GM23338 (cell line): ENCODE data around the gene BRSK1. TPM values are rescaled to one million over a fixed set of nuclear protein-coding genes. Genes with fewer than 3 reads are reported as not detected.

Experiments used
- ATAC-seq: fragments of 200-7000 bp; cut with Tn5 transposase; 3 replicates; pipeline ENCODE4 v1.9.1; 2020
- DNase-seq: peaks from one replicate; pipeline ENCODE4 v3.0.0-alpha.2; 2015; ENCODE audit warnings: low spot score
- H2AFZ ChIP-seq: fragments of 200-600 bp; sonication (generic); 2 replicates; pipeline ENCODE4 v1.8.0; 2016; ENCODE audit warnings: antibody characterized with exemption, mild to moderate bottlenecking, moderate library complexity
- H3F3A ChIP-seq: fragments of 200-600 bp; sonication (generic); replicated peaks from 2 replicates; pipeline ENCODE4 v1.8.0; 2017; ENCODE audit warnings: antibody characterized with exemption, mixed run types, low read depth
- H3K27ac ChIP-seq: fragments of 200-600 bp; sonication (generic); 2 replicates; pipeline ENCODE4 v1.6.1; 2016; ENCODE audit warnings: low read depth
- H3K27me3 ChIP-seq: fragments of 200-600 bp; sonication (generic); 2 replicates; pipeline ENCODE4 v1.8.0; 2016; ENCODE audit warnings: mild to moderate bottlenecking, mixed run types, moderate library complexity; ENCODE audit not compliant: insufficient read depth
- H3K36me3 ChIP-seq: fragments of 200-600 bp; sonication (generic); 2 replicates; pipeline ENCODE4 v1.8.0; 2016; ENCODE audit warnings: mild to moderate bottlenecking; ENCODE audit not compliant: insufficient read depth
- H3K4me1 ChIP-seq: fragments of 200-600 bp; sonication (generic); 2 replicates; pipeline ENCODE4 v1.8.0; 2016; ENCODE audit warnings: mild to moderate bottlenecking, moderate library complexity; ENCODE audit not compliant: insufficient read depth
- H3K4me2 ChIP-seq: fragments of 200-600 bp; sonication (generic); 2 replicates; pipeline ENCODE4 v1.7.1; 2017; ENCODE audit warnings: mixed run types
- H3K4me3 ChIP-seq: fragments of 200-600 bp; sonication (generic); 2 replicates; pipeline ENCODE4 v1.6.1; 2016; ENCODE audit warnings: mixed run types
- H3K79me2 ChIP-seq: fragments of 200-600 bp; sonication (generic); replicated peaks from 2 replicates; pipeline ENCODE4 v1.8.0; 2017; ENCODE audit warnings: mild to moderate bottlenecking; ENCODE audit not compliant: insufficient read depth
- H3K9me2 ChIP-seq: fragments of 200-600 bp; sonication (generic); 2 replicates; pipeline ENCODE4 v1.8.0; 2017; ENCODE audit not compliant: insufficient read depth
- H4K20me1 ChIP-seq: fragments of 200-600 bp; sonication (generic); replicated peaks from 2 replicates; pipeline ENCODE4 v1.8.0; 2017; ENCODE audit warnings: mild to moderate bottlenecking; ENCODE audit not compliant: insufficient read depth
- H3K27ac Mint-ChIP-seq: 2 replicates; pipeline ENCODE4 v1.8.0; 2020; ENCODE audit warnings: inconsistent platforms, mild to moderate bottlenecking, moderate library complexity, mixed read lengths
- H3K27me3 Mint-ChIP-seq: 3 replicates; pipeline ENCODE4 v1.8.0; 2022; ENCODE audit warnings: low read depth, mild to moderate bottlenecking, moderate library complexity, mixed read lengths, inconsistent platforms; ENCODE audit not compliant: insufficient read depth, poor library complexity
- H3K36me3 Mint-ChIP-seq: 3 replicates; pipeline ENCODE4 v1.8.0; 2021; ENCODE audit warnings: low read depth, mild to moderate bottlenecking, inconsistent platforms, moderate library complexity, mixed read lengths
- H3K4me1 Mint-ChIP-seq: 3 replicates; pipeline ENCODE4 v1.8.0; 2020; ENCODE audit warnings: mild to moderate bottlenecking, inconsistent platforms, mixed read lengths
- H3K4me3 Mint-ChIP-seq: 3 replicates; pipeline ENCODE4 v1.8.0; 2021; ENCODE audit warnings: moderate library complexity, mild to moderate bottlenecking, inconsistent platforms, mixed read lengths
- H3K9me3 Mint-ChIP-seq: 3 replicates; pipeline ENCODE4 v1.8.0; 2020; ENCODE audit warnings: moderate library complexity, mild to moderate bottlenecking, inconsistent platforms, mixed read lengths
- CREB1 ChIP-seq: fragments of 250-450 bp; sonication (Bioruptor Pico); IDR thresholded peaks from 2 replicates; pipeline ENCODE4 v1.5.0; 2020; ENCODE audit warnings: low read depth, mild to moderate bottlenecking, moderate library complexity
- EZH2 ChIP-seq: fragments of 200-600 bp; sonication (generic); IDR thresholded peaks from one replicate; pipeline ENCODE4 v1.8.0; 2017; ENCODE audit warnings: antibody characterized with exemption, mild to moderate bottlenecking, low read depth; ENCODE audit not compliant: unreplicated experiment
- EZH2phosphoT487 ChIP-seq: fragments of 200-600 bp; sonication (generic); IDR thresholded peaks from one replicate; pipeline ENCODE4 v1.8.1; 2018; ENCODE audit warnings: antibody characterized with exemption; ENCODE audit not compliant: unreplicated experiment
- JUNB ChIP-seq: IDR thresholded peaks from one replicate; pipeline ENCODE4 v1.6.1; 2016; ENCODE audit warnings: antibody characterized with exemption; ENCODE audit not compliant: unreplicated experiment
- NANOG ChIP-seq: IDR thresholded peaks from 2 replicates; pipeline ENCODE4 v1.6.1; 2016; ENCODE audit warnings: antibody characterized with exemption, borderline replicate concordance
- POLR2AphosphoS5 ChIP-seq: IDR thresholded peaks from 2 replicates; pipeline ENCODE4 v1.6.1; 2016; ENCODE audit warnings: antibody characterized with exemption, low read depth
- REST ChIP-seq: IDR thresholded peaks from one replicate; pipeline ENCODE4 v1.6.1; 2018; ENCODE audit warnings: antibody characterized with exemption; ENCODE audit not compliant: unreplicated experiment
- STAT1 ChIP-seq: IDR thresholded peaks from one replicate; pipeline ENCODE4 v1.6.1; 2016; ENCODE audit warnings: antibody characterized with exemption; ENCODE audit not compliant: unreplicated experiment
- ZNF114 ChIP-seq: fragments of 250-450 bp; sonication (Bioruptor Pico); IDR thresholded peaks from 2 replicates; pipeline ENCODE4 v1.5.0; 2020; ENCODE audit warnings: mild to moderate bottlenecking, moderate library complexity
- ZNF331 ChIP-seq: fragments of 250-450 bp; sonication (Bioruptor Pico); IDR thresholded peaks from 2 replicates; pipeline ENCODE4 v1.5.0; 2020; ENCODE audit warnings: low read depth, mild to moderate bottlenecking, moderate library complexity
- polyA plus RNA-seq: library from polyadenylated mRNA; unstranded; fragments of >200 nt; fragmentation: Nextera tagmentation; extraction: Ambion mirVana; gene quantifications from 2 replicates; pipeline ENCODE4 v1.2.1, GENCODE V29; 2016
- total RNA-seq: library from RNA; depleted of rRNA; stranded (reverse); fragments of >200 nt; shearing (Covaris generic); gene quantifications from 2 replicates; pipeline ENCODE4 v1.2.3, GENCODE V29; 2014
- TF ChIP-seq, protein P1 (sequence below), 2 experiments: fragments of 200-600 bp in 1 of 2; sonication (generic) in 1 of 2; conservative IDR thresholded peaks; 2 replicates each; pipeline versions ENCODE4 v1.5.1 to v1.6.1; 2016 to 2017; ENCODE audit warnings: antibody characterized with exemption in 2 of 2, low read depth in 2 of 2, mild to moderate bottlenecking in 2 of 2, moderate library complexity in 1 of 2
- TF ChIP-seq, protein P2 (sequence below): IDR thresholded peaks from 2 replicates; pipeline ENCODE4 v1.6.1; 2016; ENCODE audit warnings: antibody characterized with exemption
- TF ChIP-seq, protein P3 (sequence below): fragments of 250-450 bp; sonication (Bioruptor Pico); IDR thresholded peaks from 2 replicates; pipeline ENCODE4 v1.5.0; 2020; ENCODE audit warnings: mild to moderate bottlenecking, moderate library complexity

The BRSK1 gene
- total and polyA plus RNA-seq, 2 experiments from 2014 or later = 2.3 to 17.2 TPM

DNA sequence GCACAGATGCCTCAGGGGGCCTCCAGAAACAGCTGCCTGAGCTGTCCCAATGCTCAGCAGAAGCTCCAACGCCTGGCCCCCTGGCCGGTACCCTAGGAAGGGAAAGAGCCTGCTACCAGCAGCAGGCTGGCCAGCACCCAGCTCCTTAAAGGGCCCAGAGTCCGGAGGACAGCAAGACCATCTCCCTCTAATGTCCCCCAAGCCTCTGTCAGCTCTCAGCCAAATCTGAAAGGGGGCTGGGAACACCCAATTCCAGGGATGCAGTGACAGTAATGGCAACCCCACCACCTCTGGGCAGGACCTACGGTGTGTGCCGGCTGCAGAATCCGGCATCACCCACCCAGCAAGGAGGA lies 29.2 kb upstream of the BRSK1 start:
- peak overlapping the region; percentile 21; the same call in 2 of the 3 replicates for H3K4me3 Mint-ChIP-seq
- Histone ChIP-seq H3K4me3 (peak overlapping the region; percentile 36; the same call in 1 of the 2 replicates), H3K4me2 (peak overlapping the region; percentile 49; the same call in 1 of the 2 replicates), H3F3A (peaks cover 5% of the 10 kb centered on the region), H3K27me3 (no peaks in the 10 kb centered on the region), H3K4me1 (peaks cover 20% of the 10 kb centered on the region), H3K27ac (peak overlapping the region; percentile 68; the same call in 1 of the 2 replicates), H3K36me3 (no peaks in the 10 kb centered on the region), H4K20me1 (peaks cover 51% of the 10 kb centered on the region), H3K9me2 (no peaks in the 10 kb centered on the region), H2AFZ (no peak overlapping the region), H3K79me2 (peaks cover 86% of the 10 kb centered on the region)
- peaks cover 20% of the 10 kb centered on the region for H3K27me3 Mint-ChIP-seq
- ATAC-seq (no peak), DNase-seq (no peak)
- no peaks in the 10 kb centered on the region for H3K9me3 Mint-ChIP-seq
- TF ChIP-seq, protein P1, sequence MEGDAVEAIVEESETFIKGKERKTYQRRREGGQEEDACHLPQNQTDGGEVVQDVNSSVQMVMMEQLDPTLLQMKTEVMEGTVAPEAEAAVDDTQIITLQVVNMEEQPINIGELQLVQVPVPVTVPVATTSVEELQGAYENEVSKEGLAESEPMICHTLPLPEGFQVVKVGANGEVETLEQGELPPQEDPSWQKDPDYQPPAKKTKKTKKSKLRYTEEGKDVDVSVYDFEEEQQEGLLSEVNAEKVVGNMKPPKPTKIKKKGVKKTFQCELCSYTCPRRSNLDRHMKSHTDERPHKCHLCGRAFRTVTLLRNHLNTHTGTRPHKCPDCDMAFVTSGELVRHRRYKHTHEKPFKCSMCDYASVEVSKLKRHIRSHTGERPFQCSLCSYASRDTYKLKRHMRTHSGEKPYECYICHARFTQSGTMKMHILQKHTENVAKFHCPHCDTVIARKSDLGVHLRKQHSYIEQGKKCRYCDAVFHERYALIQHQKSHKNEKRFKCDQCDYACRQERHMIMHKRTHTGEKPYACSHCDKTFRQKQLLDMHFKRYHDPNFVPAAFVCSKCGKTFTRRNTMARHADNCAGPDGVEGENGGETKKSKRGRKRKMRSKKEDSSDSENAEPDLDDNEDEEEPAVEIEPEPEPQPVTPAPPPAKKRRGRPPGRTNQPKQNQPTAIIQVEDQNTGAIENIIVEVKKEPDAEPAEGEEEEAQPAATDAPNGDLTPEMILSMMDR (conservative IDR thresholded peaks at IDR 0.05; ENCODE audit: low read depth in 2 of 2) = no peak
- TF ChIP-seq, protein P2, sequence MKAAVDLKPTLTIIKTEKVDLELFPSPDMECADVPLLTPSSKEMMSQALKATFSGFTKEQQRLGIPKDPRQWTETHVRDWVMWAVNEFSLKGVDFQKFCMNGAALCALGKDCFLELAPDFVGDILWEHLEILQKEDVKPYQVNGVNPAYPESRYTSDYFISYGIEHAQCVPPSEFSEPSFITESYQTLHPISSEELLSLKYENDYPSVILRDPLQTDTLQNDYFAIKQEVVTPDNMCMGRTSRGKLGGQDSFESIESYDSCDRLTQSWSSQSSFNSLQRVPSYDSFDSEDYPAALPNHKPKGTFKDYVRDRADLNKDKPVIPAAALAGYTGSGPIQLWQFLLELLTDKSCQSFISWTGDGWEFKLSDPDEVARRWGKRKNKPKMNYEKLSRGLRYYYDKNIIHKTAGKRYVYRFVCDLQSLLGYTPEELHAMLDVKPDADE = no peak
- no peak for TF ChIP-seq STAT1
- no peak for TF ChIP-seq ZNF331
- TF ChIP-seq POLR2AphosphoS5 = no peak
- TF ChIP-seq EZH2 = no peak
- no peak for TF ChIP-seq ZNF114 (CRISPR knock-in tag)
- TF ChIP-seq REST = no peak
- TF ChIP-seq CREB1 (CRISPR knock-in tag) = no peak
- TF ChIP-seq NANOG = no peak
- TF ChIP-seq, protein P3, sequence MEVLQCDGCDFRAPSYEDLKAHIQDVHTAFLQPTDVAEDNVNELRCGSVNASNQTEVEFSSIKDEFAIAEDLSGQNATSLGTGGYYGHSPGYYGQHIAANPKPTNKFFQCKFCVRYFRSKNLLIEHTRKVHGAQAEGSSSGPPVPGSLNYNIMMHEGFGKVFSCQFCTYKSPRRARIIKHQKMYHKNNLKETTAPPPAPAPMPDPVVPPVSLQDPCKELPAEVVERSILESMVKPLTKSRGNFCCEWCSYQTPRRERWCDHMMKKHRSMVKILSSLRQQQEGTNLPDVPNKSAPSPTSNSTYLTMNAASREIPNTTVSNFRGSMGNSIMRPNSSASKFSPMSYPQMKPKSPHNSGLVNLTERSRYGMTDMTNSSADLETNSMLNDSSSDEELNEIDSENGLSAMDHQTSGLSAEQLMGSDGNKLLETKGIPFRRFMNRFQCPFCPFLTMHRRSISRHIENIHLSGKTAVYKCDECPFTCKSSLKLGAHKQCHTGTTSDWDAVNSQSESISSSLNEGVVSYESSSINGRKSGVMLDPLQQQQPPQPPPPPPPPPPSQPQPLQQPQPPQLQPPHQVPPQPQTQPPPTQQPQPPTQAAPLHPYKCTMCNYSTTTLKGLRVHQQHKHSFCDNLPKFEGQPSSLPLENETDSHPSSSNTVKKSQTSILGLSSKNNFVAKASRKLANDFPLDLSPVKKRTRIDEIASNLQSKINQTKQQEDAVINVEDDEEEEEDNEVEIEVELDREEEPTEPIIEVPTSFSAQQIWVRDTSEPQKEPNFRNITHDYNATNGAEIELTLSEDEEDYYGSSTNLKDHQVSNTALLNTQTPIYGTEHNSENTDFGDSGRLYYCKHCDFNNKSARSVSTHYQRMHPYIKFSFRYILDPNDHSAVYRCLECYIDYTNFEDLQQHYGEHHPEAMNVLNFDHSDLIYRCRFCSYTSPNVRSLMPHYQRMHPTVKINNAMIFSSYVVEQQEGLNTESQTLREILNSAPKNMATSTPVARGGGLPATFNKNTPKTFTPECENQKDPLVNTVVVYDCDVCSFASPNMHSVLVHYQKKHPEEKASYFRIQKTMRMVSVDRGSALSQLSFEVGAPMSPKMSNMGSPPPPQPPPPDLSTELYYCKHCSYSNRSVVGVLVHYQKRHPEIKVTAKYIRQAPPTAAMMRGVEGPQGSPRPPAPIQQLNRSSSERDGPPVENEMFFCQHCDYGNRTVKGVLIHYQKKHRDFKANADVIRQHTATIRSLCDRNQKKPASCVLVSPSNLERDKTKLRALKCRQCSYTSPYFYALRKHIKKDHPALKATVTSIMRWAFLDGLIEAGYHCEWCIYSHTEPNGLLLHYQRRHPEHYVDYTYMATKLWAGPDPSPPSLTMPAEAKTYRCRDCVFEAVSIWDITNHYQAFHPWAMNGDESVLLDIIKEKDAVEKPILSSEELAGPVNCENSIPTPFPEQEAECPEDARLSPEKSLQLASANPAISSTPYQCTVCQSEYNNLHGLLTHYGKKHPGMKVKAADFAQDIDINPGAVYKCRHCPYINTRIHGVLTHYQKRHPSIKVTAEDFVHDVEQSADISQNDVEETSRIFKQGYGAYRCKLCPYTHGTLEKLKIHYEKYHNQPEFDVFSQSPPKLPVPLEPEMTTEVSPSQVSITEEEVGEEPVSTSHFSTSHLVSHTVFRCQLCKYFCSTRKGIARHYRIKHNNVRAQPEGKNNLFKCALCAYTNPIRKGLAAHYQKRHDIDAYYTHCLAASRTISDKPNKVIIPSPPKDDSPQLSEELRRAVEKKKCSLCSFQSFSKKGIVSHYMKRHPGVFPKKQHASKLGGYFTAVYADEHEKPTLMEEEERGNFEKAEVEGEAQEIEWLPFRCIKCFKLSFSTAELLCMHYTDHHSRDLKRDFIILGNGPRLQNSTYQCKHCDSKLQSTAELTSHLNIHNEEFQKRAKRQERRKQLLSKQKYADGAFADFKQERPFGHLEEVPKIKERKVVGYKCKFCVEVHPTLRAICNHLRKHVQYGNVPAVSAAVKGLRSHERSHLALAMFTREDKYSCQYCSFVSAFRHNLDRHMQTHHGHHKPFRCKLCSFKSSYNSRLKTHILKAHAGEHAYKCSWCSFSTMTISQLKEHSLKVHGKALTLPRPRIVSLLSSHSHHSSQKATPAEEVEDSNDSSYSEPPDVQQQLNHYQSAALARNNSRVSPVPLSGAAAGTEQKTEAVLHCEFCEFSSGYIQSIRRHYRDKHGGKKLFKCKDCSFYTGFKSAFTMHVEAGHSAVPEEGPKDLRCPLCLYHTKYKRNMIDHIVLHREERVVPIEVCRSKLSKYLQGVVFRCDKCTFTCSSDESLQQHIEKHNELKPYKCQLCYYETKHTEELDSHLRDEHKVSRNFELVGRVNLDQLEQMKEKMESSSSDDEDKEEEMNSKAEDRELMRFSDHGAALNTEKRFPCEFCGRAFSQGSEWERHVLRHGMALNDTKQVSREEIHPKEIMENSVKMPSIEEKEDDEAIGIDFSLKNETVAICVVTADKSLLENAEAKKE (CRISPR knock-in tag) = no peak
- no peak for TF ChIP-seq EZH2phosphoT487
- TF ChIP-seq JUNB = no peak
- H3K4me1 Mint-ChIP-seq = peaks cover 52% of the 10 kb centered on the region
- peak overlapping the region; percentile 48 for H3K27ac Mint-ChIP-seq
- H3K36me3 Mint-ChIP-seq = no peaks in the 10 kb centered on the region; the same call in 2 of the 3 replicates
